NCI-H774 (cell line): ENCODE data around the gene TLR9.
"Not testable (repeated sequence)": the region's sequence is repeated elsewhere in the genome, so short reads cannot be mapped to it uniquely, and the experiment has no call there.

Experiments used
- DNase-seq: peaks from one replicate; lab custom pipeline; 2025; lab: John Stamatoyannopoulos, UW

TLR9 gene

GRCh38 chr3:52225452-52226228 is at the start of gene TLR9:
TLR9 (minus strand) TSS chr3:52225645; CDS start chr3:52225529, 116 bp downstream.
- DNase-seq, result no peak

GRCh38 chr3:52274781-52275180 is 49.3 kb upstream of the TLR9 start:
- not testable (repeated sequence) for DNase-seq

- DNase-seq, result no peak
These were observed 47.4 kb upstream of the TLR9 start for GRCh38 chr3:52272831-52273230.

GRCh38 chr3:52272172-52272571 is 46.7 kb upstream of the TLR9 start:
- not testable (repeated sequence) for DNase-seq

GRCh38 chr3:52270252-52270754 is 44.9 kb upstream of the TLR9 start:
- no peak for DNase-seq

GRCh38 chr3:52269776-52270175 is 44.3 kb upstream of the TLR9 start:
- no peak for DNase-seq

GRCh38 chr3:52268036-52268435 is 42.6 kb upstream of the TLR9 start:
- no peak for DNase-seq

- DNase-seq, result no peak
These were observed 39.9 kb upstream of the TLR9 start for GRCh38 chr3:52265387-52265786.

GRCh38 chr3:52262447-52262846 is 37.0 kb upstream of the TLR9 start:
- no peak for DNase-seq

GRCh38 chr3:52259448-52259847 is 34.0 kb upstream of the TLR9 start:
- no peak for DNase-seq

- DNase-seq, result no peak
These were observed 33.6 kb upstream of the TLR9 start for GRCh38 chr3:52259035-52259434.

GRCh38 chr3:52257911-52258310 is 32.5 kb upstream of the TLR9 start:
- DNase-seq, result no peak

GRCh38 chr3:52256622-52257021 is 31.2 kb upstream of the TLR9 start:
- DNase-seq, result no peak

- DNase-seq, result no peak
These were observed 30.7 kb upstream of the TLR9 start for GRCh38 chr3:52256159-52256558.

- no peak for DNase-seq
These were observed 29.2 kb upstream of the TLR9 start for GRCh38 chr3:52254608-52255007.

GRCh38 chr3:52253314-52254304 is 28.2 kb upstream of the TLR9 start:
- no peak for DNase-seq

GRCh38 chr3:52250122-52250521 is 24.7 kb upstream of the TLR9 start:
- DNase-seq, result no peak

- DNase-seq, result no peak
These were observed 24.2 kb upstream of the TLR9 start for GRCh38 chr3:52249683-52250082.

- no peak for DNase-seq
These were observed 23.5 kb upstream of the TLR9 start for GRCh38 chr3:52248816-52249547.

GRCh38 chr3:52248165-52248541 is 22.7 kb upstream of the TLR9 start:
- DNase-seq, result no peak

- no peak for DNase-seq
These were observed 22.1 kb upstream of the TLR9 start for GRCh38 chr3:52247409-52248164.
